ENCODE results near the gene NAA40. TPM values are rescaled to one million over a fixed set of nuclear protein-coding genes. Genes with fewer than 3 reads are reported as not detected.

NAA40 gene
- total and polyA plus RNA-seq, 2 of the 4 experiments (the other 2 are of a cell fraction) = 15.2 to 24.7 TPM

DNA sequence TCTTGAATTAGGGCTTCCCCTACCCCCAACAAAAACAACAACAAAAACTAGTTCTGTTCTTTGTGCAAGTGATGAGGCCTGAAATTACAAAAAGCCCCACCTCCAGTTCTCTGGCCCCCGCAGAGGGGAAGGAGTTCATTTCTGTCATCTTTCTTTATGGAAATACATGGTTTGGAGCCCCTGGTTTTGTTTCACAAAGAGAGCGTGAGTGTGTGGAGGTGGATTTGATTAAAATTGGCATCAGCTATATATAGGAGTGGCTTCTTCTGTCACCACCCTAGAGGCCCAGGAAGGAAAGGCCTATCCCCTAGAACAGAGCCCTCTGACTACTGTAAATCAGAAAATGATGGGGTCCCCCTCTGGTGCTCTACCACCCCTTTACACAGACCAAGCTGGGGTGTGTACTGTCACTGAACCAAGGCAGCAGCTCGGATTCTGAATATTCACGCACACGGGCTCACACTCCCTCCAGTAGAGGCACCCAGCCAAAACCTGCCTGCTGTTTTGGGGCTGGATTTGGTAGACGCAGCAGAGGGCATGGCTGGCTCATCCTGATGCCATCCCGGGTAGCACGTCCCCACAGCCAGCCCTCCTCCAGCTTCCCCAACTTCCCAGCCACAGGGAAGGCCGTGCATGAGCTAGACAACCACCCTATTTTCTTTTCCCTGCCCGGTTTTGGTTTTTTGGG lies 41.2 kb upstream of the NAA40 start:
- intact Hi-C loops (cut with micrococcal nuclease) = no loop called here
- Histone ChIP-seq H3K4me2 (ENCODE audit: low read depth, low read length) (no peak overlapping the region), H3K27ac (ENCODE audit: insufficient read depth, low read length) (no peak overlapping the region), H3K4me3 (ENCODE audit: insufficient read depth, low read depth, low read length) (no peak overlapping the region), H3K9me1 (ENCODE audit: insufficient read depth, low read length) (0 out of 2 replicates have a peak, but pooled peaks cover 4% of the 10 kb centered on the region), H2BK20ac (ENCODE audit: low read depth, low read length) (no peak overlapping the region), H3K9ac (ENCODE audit: low read depth, low read length) (no peak overlapping the region), H2AK5ac (ENCODE audit: low read depth, low read length) (no peak overlapping the region), H3K36me3 (ENCODE audit: control insufficient read depth, insufficient read depth, low read length) (peaks cover 57% of the 10 kb centered on the region), H2BK120ac (ENCODE audit: low read depth, low read length) (no peak overlapping the region), H3K14ac (replicated peaks; ENCODE audit: low read depth, low read length) (no peak overlapping the region), H4K8ac (ENCODE audit: low read depth in 2 of 2, low read length in 2 of 2) (no peak overlapping the region), H3K23ac (ENCODE audit: low read depth, low read length) (no peak overlapping the region), H3K79me1 (ENCODE audit: low read depth in 1 of 2, low read length in 2 of 2) (peaks cover 14 to 46% of the 10 kb centered on the region in 2 experiments), H4K91ac (ENCODE audit: insufficient read depth, low read depth, low read length) (no peak overlapping the region), H4K5ac (ENCODE audit: low read depth, low read length) (no peak overlapping the region), H3K4ac (ENCODE audit: low read depth, low read length) (no peak overlapping the region), H3K27me3 (ENCODE audit: control insufficient read depth, insufficient read depth, low read length) (no peaks in the 10 kb centered on the region), H3K4me1 (ENCODE audit: control insufficient read depth, insufficient read depth, low read length) (no peaks in the 10 kb centered on the region), H2BK5ac (ENCODE audit: low read depth, low read length, poor library complexity, severe bottlenecking) (no peak overlapping the region), H2AK9ac (replicated peaks; ENCODE audit: low read depth, low read length, poor library complexity) (no peak overlapping the region), H3K56ac (ENCODE audit: extremely low read depth, insufficient read depth, low read length) (no peak overlapping the region), H3K9me3 (ENCODE audit: control insufficient read depth, insufficient read depth, low read length) (no peaks in the 10 kb centered on the region), H2BK15ac (ENCODE audit: low read depth, low read length) (no peak overlapping the region), H4K20me1 (ENCODE audit: insufficient read depth, low read length) (peaks cover 22% of the 10 kb centered on the region), H2AFZ (replicated peaks; ENCODE audit: low read length, poor library complexity) (no peak overlapping the region), H3K18ac (ENCODE audit: low read depth, low read length) (no peak overlapping the region)
- in situ Hi-C loops (cut with MboI; ENCODE audit: low sequenced_read_pairs) = no loop called here
- no peak for TF ChIP-seq CEBPB (IDR thresholded peaks at IDR 0.05; ENCODE audit: low read depth, low read length)
- TF ChIP-seq MXI1 (IDR thresholded peaks at IDR 0.05; ENCODE audit: borderline replicate concordance, low read depth, low read length) = no peak
- TF ChIP-seq, protein P1, sequence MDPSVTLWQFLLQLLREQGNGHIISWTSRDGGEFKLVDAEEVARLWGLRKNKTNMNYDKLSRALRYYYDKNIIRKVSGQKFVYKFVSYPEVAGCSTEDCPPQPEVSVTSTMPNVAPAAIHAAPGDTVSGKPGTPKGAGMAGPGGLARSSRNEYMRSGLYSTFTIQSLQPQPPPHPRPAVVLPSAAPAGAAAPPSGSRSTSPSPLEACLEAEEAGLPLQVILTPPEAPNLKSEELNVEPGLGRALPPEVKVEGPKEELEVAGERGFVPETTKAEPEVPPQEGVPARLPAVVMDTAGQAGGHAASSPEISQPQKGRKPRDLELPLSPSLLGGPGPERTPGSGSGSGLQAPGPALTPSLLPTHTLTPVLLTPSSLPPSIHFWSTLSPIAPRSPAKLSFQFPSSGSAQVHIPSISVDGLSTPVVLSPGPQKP (IDR thresholded peaks at IDR 0.05; ENCODE audit: borderline replicate concordance, low read depth, low read length) = no peak
- TF ChIP-seq MAFK (IDR thresholded peaks at IDR 0.05; ENCODE audit: low read depth, low read length) = no peak
- TF ChIP-seq, protein P2, sequence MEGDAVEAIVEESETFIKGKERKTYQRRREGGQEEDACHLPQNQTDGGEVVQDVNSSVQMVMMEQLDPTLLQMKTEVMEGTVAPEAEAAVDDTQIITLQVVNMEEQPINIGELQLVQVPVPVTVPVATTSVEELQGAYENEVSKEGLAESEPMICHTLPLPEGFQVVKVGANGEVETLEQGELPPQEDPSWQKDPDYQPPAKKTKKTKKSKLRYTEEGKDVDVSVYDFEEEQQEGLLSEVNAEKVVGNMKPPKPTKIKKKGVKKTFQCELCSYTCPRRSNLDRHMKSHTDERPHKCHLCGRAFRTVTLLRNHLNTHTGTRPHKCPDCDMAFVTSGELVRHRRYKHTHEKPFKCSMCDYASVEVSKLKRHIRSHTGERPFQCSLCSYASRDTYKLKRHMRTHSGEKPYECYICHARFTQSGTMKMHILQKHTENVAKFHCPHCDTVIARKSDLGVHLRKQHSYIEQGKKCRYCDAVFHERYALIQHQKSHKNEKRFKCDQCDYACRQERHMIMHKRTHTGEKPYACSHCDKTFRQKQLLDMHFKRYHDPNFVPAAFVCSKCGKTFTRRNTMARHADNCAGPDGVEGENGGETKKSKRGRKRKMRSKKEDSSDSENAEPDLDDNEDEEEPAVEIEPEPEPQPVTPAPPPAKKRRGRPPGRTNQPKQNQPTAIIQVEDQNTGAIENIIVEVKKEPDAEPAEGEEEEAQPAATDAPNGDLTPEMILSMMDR (conservative IDR thresholded peaks at IDR 0.05; ENCODE audit: low read depth, low read length) = no peak
- no peak for TF ChIP-seq MAZ (IDR thresholded peaks at IDR 0.05; ENCODE audit: borderline replicate concordance, low read depth, low read length)
- no peak for TF ChIP-seq USF2 (IDR thresholded peaks at IDR 0.05; ENCODE audit: low read depth, low read length)
- no peak for TF ChIP-seq RAD21 (IDR thresholded peaks at IDR 0.05; ENCODE audit: low read length)
- DNase-seq (no peak), ATAC-seq (ENCODE audit: low read depth) (no peak)
- no CpG with 5 or more reads among the region's 10 CpGs for WGBS, 2 experiments (ENCODE audit: extremely low coverage in 2 of 2, insufficient read length in 1 of 2)
- ChIA-PET CTCF (no interaction called here), POLR2A (ENCODE audit: unreplicated experiment) (no interaction called here)
- dilution Hi-C loops (cut with HindIII; ENCODE audit: low sequenced_read_pairs, unreplicated experiment) = no loop called here
- no TSS peak for BruUV-seq (replicated peaks)
